ENCODE measurements around the gene GDPD3. TPM values are rescaled to one million over a fixed set of nuclear protein-coding genes. Genes with fewer than 3 reads are reported as not detected.

GDPD3 gene
- total and polyA plus RNA-seq, 2 of the 13 experiments (the other 11 are each of a cell fraction or from before 2014, with no cell fraction given) = 18.7 to 20.6 TPM

- TF ChIP-seq HBP1 (CRISPR knock-in tag; IDR thresholded peaks at IDR 0.05; ENCODE audit: low read depth) (peak; percentile 52; the same call in 1 of the 2 replicates), MXD4 (CRISPR knock-in tag; IDR thresholded peaks at IDR 0.05) (peak; percentile 83), PBX3 (CRISPR knock-in tag; IDR thresholded peaks at IDR 0.05; ENCODE audit: borderline replicate concordance) (peak; percentile 59; the same call in 1 of the 2 replicates), STAG1 (CRISPR knock-in tag; IDR thresholded peaks at IDR 0.05) (no peak), KAT2B (IDR thresholded peaks at IDR 0.05; ENCODE audit: borderline replicate concordance, low read depth, low read length) (no peak), POLR2G (IDR thresholded peaks at IDR 0.05; ENCODE audit: low read depth, low read length) (peak; percentile 75), CEBPG (CRISPR knock-in tag; IDR thresholded peaks at IDR 0.05) (no peak), ZBTB49 (CRISPR knock-in tag; IDR thresholded peaks at IDR 0.05; ENCODE audit: borderline replicate concordance) (no peak), THAP7 (CRISPR knock-in tag; IDR thresholded peaks at IDR 0.05) (no peak), ZNF740 (CRISPR knock-in tag; IDR thresholded peaks at IDR 0.05) (no peak), JUNB (CRISPR knock-in tag; IDR thresholded peaks at IDR 0.05; ENCODE audit: borderline replicate concordance) (no peak), NFYB (CRISPR knock-in tag; IDR thresholded peaks at IDR 0.05) (no peak; the same call in 1 of the 2 replicates), ARHGAP35 (CRISPR knock-in tag; IDR thresholded peaks at IDR 0.05; ENCODE audit: borderline replicate concordance) (peak; percentile 73), ZBTB38 (CRISPR knock-in tag; IDR thresholded peaks at IDR 0.05) (peak; percentile 100), RARA (CRISPR knock-in tag; IDR thresholded peaks at IDR 0.05) (peak; percentile 48), ZNF224 (CRISPR knock-in tag; IDR thresholded peaks at IDR 0.05) (no peak), NFYC (CRISPR knock-in tag; IDR thresholded peaks at IDR 0.05) (peak; percentile 55), POGZ (CRISPR knock-in tag; IDR thresholded peaks at IDR 0.05) (peak; percentile 64), GLI4 (CRISPR knock-in tag; IDR thresholded peaks at IDR 0.05; ENCODE audit: borderline replicate concordance) (0 out of 2 replicates have a peak, but pooled peaks have one; percentile 21), SMARCE1 (IDR thresholded peaks at IDR 0.05; ENCODE audit: borderline replicate concordance) (no peak), CCAR2 (optimal IDR thresholded peaks at IDR 0.05; ENCODE audit: low read depth, low read length) (no peak), ZNF253 (CRISPR knock-in tag; IDR thresholded peaks at IDR 0.05; ENCODE audit: borderline replicate concordance) (no peak)
- TF ChIP-seq, protein P1, sequence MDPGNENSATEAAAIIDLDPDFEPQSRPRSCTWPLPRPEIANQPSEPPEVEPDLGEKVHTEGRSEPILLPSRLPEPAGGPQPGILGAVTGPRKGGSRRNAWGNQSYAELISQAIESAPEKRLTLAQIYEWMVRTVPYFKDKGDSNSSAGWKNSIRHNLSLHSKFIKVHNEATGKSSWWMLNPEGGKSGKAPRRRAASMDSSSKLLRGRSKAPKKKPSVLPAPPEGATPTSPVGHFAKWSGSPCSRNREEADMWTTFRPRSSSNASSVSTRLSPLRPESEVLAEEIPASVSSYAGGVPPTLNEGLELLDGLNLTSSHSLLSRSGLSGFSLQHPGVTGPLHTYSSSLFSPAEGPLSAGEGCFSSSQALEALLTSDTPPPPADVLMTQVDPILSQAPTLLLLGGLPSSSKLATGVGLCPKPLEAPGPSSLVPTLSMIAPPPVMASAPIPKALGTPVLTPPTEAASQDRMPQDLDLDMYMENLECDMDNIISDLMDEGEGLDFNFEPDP (CRISPR knock-in tag; conservative IDR thresholded peaks at IDR 0.05) = no peak
Measured at GRCh38 chr16:30096105-30096861, 17.1 kb downstream of the GDPD3 start, which contains the start of gene YPEL3 (continued).

Measured in HepG2 (cell line).